ENCODE results near the gene METAP2. TPM values are rescaled to one million over a fixed set of nuclear protein-coding genes. Genes with fewer than 3 reads are reported as not detected.

Gene METAP2
- polyA plus RNA-seq, 1 of the 3 experiments (the other 2 are of a cell fraction), result 35.8 TPM

DNA sequence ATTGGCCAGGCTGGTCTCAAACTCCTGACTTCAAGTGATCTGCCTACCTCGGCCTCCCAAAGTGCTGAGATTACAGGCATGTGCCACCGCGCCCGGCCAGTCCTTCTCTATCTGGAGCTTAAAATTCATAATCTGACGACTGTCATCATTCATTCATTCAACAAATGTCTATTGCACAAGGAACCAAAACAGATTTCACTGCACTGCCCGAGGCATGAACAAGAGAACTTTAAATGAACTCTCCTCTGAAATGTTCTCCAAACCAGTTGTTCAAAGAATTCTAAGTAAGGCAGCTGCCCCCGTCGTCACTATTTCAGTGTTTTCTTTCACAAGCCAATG is 44.8 kb upstream of the METAP2 start:
- ChIA-PET CTCF (interaction anchor here (0.9 to 1.3 kb wide), 2 partner anchors 35 to 105 kb away, joined by 3 to 4 read pairs; no protein-coding TSS in a partner anchor), POLR2A (no interaction called here)
- no peak overlapping the region for H3K9ac ChIP-seq
- no peaks in the 10 kb centered on the region for H4K20me1 ChIP-seq (ENCODE audit: insufficient read depth)
- TF ChIP-seq TCF12 (IDR thresholded peaks at IDR 0.05), result no peak
- TF ChIP-seq NRF1 (IDR thresholded peaks at IDR 0.05; ENCODE audit: low read depth, low read length), result no peak
- no peak for TF ChIP-seq TAF1 (IDR thresholded peaks at IDR 0.05; ENCODE audit: borderline replicate concordance, low read depth, low read length)
- TF ChIP-seq, protein P1, sequence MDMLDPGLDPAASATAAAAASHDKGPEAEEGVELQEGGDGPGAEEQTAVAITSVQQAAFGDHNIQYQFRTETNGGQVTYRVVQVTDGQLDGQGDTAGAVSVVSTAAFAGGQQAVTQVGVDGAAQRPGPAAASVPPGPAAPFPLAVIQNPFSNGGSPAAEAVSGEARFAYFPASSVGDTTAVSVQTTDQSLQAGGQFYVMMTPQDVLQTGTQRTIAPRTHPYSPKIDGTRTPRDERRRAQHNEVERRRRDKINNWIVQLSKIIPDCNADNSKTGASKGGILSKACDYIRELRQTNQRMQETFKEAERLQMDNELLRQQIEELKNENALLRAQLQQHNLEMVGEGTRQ (IDR thresholded peaks at IDR 0.05; ENCODE audit: borderline replicate concordance, low read depth, low read length), result no peak
- no peak for TF ChIP-seq POLR2AphosphoS5 (IDR thresholded peaks at IDR 0.05; ENCODE audit: low read depth, low read length)
- no peak for TF ChIP-seq RCOR1 (IDR thresholded peaks at IDR 0.05; ENCODE audit: low read length)
- TF ChIP-seq MEF2A (IDR thresholded peaks at IDR 0.05; ENCODE audit: borderline replicate concordance, low read depth), result no peak
- TF ChIP-seq CHD2 (IDR thresholded peaks at IDR 0.05; ENCODE audit: low read length, partially characterized antibody), result no peak
- TF ChIP-seq RAD21 (IDR thresholded peaks at IDR 0.05; ENCODE audit: low read length), result no peak
- no peaks in the 10 kb centered on the region for H3K9me3 ChIP-seq
- WGBS (ENCODE audit: low lambda C conversion rate), result 68% methylated on average over 8 of the region's 8 CpGs
- no peak overlapping the region for H3K4me3 ChIP-seq (ENCODE audit: low read depth in 2 of 2, low read length in 1 of 2)
- no peak overlapping the region for H3K27ac ChIP-seq (ENCODE audit: low read depth in 2 of 2, low read length in 1 of 2)
- H3K27me3 ChIP-seq (ENCODE audit: insufficient read depth), result no peaks in the 10 kb centered on the region
- no peak overlapping the region for H2AFZ ChIP-seq (ENCODE audit: low read depth)
- no peak overlapping the region for H3K4me2 ChIP-seq
- no peaks in the 10 kb centered on the region for H3K4me1 ChIP-seq (ENCODE audit: control insufficient read depth in 1 of 2, insufficient read depth in 2 of 2, low read depth in 1 of 2, low read length in 1 of 2)
- no peaks in the 10 kb centered on the region for H3F3A ChIP-seq (replicated peaks; ENCODE audit: insufficient read depth)
- no peaks in the 10 kb centered on the region for H3K79me2 ChIP-seq (ENCODE audit: insufficient read depth)
- H3K36me3 ChIP-seq (replicated peaks in 1 of 2; ENCODE audit: control insufficient read depth in 1 of 2, insufficient read depth in 2 of 2, low read length in 1 of 2), result no peaks in the 10 kb centered on the region
- H3K9me2 ChIP-seq, result no peaks in the 10 kb centered on the region
- no peak for DNase-seq

DNA sequence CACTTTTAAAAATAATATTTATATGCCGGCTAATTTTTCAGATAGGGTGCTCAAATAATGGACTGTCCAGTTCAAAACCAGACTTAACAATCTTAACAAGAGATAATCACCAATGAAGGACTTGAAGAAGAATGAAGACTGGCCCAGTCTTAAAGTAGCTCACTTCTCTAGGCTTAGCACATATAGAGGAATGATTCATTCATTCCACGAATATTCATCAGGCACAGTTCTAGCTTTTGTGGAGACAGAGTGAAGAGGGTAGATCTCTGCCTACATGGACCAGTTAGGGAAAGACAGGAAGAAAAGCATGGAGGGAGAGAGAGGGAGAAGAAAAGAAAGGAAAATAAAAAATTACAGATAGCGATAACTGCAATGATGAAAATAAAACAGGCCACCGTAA is 42.8 kb upstream of the METAP2 start:
- no peaks in the 10 kb centered on the region for H3K9me2 ChIP-seq
- WGBS (ENCODE audit: low lambda C conversion rate), result 75% methylated on average over 4 of the region's 4 CpGs
- no peaks in the 10 kb centered on the region for H4K20me1 ChIP-seq (ENCODE audit: insufficient read depth)
- no peak overlapping the region for H3K4me2 ChIP-seq
- DNase-seq, result no peak
- no peaks in the 10 kb centered on the region for H3K36me3 ChIP-seq (replicated peaks in 1 of 2; ENCODE audit: control insufficient read depth in 1 of 2, insufficient read depth in 2 of 2, low read length in 1 of 2)
- H3K4me3 ChIP-seq (ENCODE audit: low read depth in 2 of 2, low read length in 1 of 2), result no peak overlapping the region
- no peaks in the 10 kb centered on the region for H3K79me2 ChIP-seq (ENCODE audit: insufficient read depth)
- no peaks in the 10 kb centered on the region for H3K27me3 ChIP-seq (ENCODE audit: insufficient read depth)
- no peak for TF ChIP-seq FOXM1 (IDR thresholded peaks at IDR 0.05; ENCODE audit: low read depth)
- no peak for TF ChIP-seq ZBTB33 (IDR thresholded peaks at IDR 0.05; ENCODE audit: borderline replicate concordance, low read depth)
- TF ChIP-seq NFIC (IDR thresholded peaks at IDR 0.05; ENCODE audit: borderline replicate concordance), result no peak
- no peak overlapping the region for H2AFZ ChIP-seq (ENCODE audit: low read depth)
- no peak overlapping the region for H3K27ac ChIP-seq (ENCODE audit: low read depth in 2 of 2, low read length in 1 of 2)
- H3K9ac ChIP-seq, result no peak overlapping the region
- H3K4me1 ChIP-seq (ENCODE audit: control insufficient read depth in 1 of 2, insufficient read depth in 2 of 2, low read depth in 1 of 2, low read length in 1 of 2), result no peaks in the 10 kb centered on the region
- ChIA-PET POLR2A (no interaction called here), CTCF (no interaction called here)
- no peaks in the 10 kb centered on the region for H3F3A ChIP-seq (replicated peaks; ENCODE audit: insufficient read depth)
- no peaks in the 10 kb centered on the region for H3K9me3 ChIP-seq

Measured in SK-N-SH (cell line).